ENCODE measurements around the gene CDKL2. TPM values are rescaled to one million over a fixed set of nuclear protein-coding genes. Genes with fewer than 3 reads are reported as not detected.
A peak's percentile ranks its signal among the peaks of the same experiment; 100 is the strongest.

Gene CDKL2
- total and polyA plus RNA-seq, 9 of the 15 experiments (the other 6 are each of a cell fraction or from before 2014, with no cell fraction given), result 0.01 to 0.16 TPM; not detected in 7

- TF ChIP-seq ZNF592 (IDR thresholded peaks at IDR 0.05) (no peak), ZMIZ1 (IDR thresholded peaks at IDR 0.05; ENCODE audit: low read depth in 2 of 2, low read length in 2 of 2) (no peak), MEIS2 (IDR thresholded peaks at IDR 0.05; ENCODE audit: partially characterized antibody) (peak; percentile 73), FOXA3 (CRISPR knock-in tag; conservative IDR thresholded peaks at IDR 0.05 in 1 of 2, IDR thresholded peaks at IDR 0.05 in 1 of 2) (peak; percentile 72 to 79), POLR2AphosphoS2 (IDR thresholded peaks at IDR 0.05; ENCODE audit: low read length) (no peak), ZNF609 (CRISPR knock-in tag; IDR thresholded peaks at IDR 0.05; ENCODE audit: borderline replicate concordance) (no peak), FOXJ2 (tag; IDR thresholded peaks at IDR 0.05) (no peak)
Measured at GRCh38 chr4:75555294-75556164, 74.8 kb downstream of the CDKL2 start, which contains the start of gene ODAPH (continued).

Measured in K562 (cell line).